ENCODE results near the gene MAOA.

DNA sequence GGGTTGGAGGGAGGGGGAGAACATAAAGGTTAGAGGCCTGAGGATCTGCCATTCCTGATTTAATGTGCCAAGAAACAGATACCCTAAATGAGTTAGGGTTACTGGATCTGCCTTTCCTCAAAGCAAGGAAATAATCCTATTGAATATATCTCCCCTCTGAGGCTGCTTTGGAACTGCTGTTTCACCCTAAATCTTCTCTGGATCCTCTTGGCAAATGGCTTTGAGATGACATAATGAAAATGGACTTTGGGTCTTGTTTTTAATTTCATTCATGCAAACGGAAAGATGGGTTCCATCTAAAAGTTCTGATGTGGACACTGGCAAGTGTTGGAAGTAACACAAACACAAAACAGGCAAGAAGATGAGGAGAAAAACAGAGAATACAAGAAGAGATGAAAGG lies 23.0 kb upstream of the MAOA start:
- TF ChIP-seq CTCF (IDR thresholded peaks at IDR 0.05; ENCODE audit: low read length), result no peak
- no peak for TF ChIP-seq EZH2 (IDR thresholded peaks at IDR 0.05; ENCODE audit: borderline replicate concordance, low read length)
